Measurements from ENCODE around the gene MED16. TPM values are rescaled to one million over a fixed set of nuclear protein-coding genes. Genes with fewer than 3 reads are reported as not detected.

MED16 gene
- total RNA-seq, 2 experiments from 2014 or later: 19.1 to 54.3 TPM

DNA sequence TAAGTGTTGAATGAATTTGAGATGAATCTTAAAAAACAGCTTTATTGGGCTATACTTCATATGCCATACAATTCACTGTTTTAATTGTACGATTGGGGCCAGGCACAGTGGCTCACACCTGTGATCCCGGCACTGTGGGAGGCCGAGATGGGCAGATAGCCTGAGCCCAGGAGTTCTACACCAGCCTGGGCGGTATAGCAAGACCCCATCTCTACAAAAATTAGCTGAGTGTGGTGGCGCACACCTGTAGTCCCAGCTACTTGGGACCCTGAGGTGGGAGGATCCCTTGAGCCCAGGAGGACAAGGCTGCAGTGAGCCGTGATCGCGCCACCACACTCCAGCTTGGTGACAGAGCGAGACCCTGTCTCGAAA, 43.2 kb upstream of the MED16 start:
- CTCF ChIA-PET (ENCODE audit: unreplicated experiment): no interaction called here
- H3K27ac ChIP-seq (ENCODE audit: low read depth, low read length, poor library complexity, severe bottlenecking): no peak overlapping the region
- no peak for TF ChIP-seq EZH2phosphoT487 (IDR thresholded peaks at IDR 0.05; ENCODE audit: borderline replicate concordance, low read depth, low read length)
- TF ChIP-seq, protein P1, sequence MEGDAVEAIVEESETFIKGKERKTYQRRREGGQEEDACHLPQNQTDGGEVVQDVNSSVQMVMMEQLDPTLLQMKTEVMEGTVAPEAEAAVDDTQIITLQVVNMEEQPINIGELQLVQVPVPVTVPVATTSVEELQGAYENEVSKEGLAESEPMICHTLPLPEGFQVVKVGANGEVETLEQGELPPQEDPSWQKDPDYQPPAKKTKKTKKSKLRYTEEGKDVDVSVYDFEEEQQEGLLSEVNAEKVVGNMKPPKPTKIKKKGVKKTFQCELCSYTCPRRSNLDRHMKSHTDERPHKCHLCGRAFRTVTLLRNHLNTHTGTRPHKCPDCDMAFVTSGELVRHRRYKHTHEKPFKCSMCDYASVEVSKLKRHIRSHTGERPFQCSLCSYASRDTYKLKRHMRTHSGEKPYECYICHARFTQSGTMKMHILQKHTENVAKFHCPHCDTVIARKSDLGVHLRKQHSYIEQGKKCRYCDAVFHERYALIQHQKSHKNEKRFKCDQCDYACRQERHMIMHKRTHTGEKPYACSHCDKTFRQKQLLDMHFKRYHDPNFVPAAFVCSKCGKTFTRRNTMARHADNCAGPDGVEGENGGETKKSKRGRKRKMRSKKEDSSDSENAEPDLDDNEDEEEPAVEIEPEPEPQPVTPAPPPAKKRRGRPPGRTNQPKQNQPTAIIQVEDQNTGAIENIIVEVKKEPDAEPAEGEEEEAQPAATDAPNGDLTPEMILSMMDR (conservative IDR thresholded peaks at IDR 0.05; ENCODE audit: low read length): no peak
- BruUV-seq (replicated peaks): no TSS peak
- no peaks in the 10 kb centered on the region for H4K20me1 ChIP-seq (ENCODE audit: insufficient read depth, low read length)
- POLR2A ChIA-PET: no interaction called here
- no peaks in the 10 kb centered on the region for H3K79me2 ChIP-seq (ENCODE audit: insufficient read depth, low read depth, low read length)
- no peaks in the 10 kb centered on the region for H3K9me3 ChIP-seq (ENCODE audit: low read length)
- DNase-seq (ENCODE audit: low spot score): no peak
- H3K4me3 ChIP-seq (ENCODE audit: low read depth, low read length, poor library complexity, severe bottlenecking): no peak overlapping the region
- intact Hi-C loops (cut with micrococcal nuclease; ENCODE audit: unreplicated experiment): no loop called here
- H3K9me2 ChIP-seq (ENCODE audit: insufficient read depth, low read length): no peaks in the 10 kb centered on the region
- no peaks in the 10 kb centered on the region for H3K36me3 ChIP-seq (ENCODE audit: insufficient read depth, low read length)
- no peak overlapping the region for H2AFZ ChIP-seq (ENCODE audit: low read length)
- H3K4me1 ChIP-seq (ENCODE audit: insufficient read depth, low read length, poor library complexity, severe bottlenecking): no peaks in the 10 kb centered on the region
- H3K4me2 ChIP-seq (ENCODE audit: low read length): no peak overlapping the region

DNA sequence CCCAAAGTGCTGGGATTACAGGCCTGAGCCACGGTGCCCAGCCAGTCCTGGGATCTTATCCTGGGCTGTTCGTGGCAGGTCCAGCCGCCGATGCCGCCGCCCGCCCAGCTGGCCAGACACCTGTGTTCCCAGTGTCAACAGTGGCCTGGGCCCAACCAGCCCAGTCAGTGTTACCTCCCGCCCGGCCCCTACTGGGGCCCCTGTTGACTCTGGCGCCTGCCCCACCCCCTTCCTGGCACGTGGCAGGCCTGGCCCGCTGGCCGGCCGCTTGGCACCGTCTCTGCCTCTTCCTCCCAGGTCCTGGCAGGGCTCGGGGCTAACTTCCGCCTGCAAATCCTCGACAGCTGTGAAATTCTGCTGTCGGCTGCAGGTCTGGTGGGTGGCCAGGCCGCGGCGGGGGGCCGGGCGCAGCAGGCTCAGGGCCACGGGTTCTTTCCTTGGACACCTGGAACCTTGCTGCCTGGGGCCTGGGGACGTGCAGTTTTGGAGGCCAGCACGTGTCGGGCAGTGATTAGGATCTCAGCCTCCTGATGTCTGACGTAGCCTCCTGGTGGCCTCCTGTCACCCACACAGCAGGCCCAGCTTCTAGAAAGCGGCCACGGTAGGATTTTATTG, 42.0 kb upstream of the MED16 start:
- POLR2A ChIA-PET: no interaction called here
- CTCF ChIA-PET (ENCODE audit: unreplicated experiment): no interaction called here
- intact Hi-C loops (cut with micrococcal nuclease; ENCODE audit: unreplicated experiment): no loop called here
- Histone ChIP-seq H2AFZ (ENCODE audit: low read length) (no peak overlapping the region), H3K36me3 (ENCODE audit: insufficient read depth, low read length) (no peaks in the 10 kb centered on the region), H3K27ac (ENCODE audit: low read depth, low read length, poor library complexity, severe bottlenecking) (no peak overlapping the region), H3K4me2 (ENCODE audit: low read length) (no peak overlapping the region), H3K9me2 (ENCODE audit: insufficient read depth, low read length) (no peaks in the 10 kb centered on the region), H3K79me2 (ENCODE audit: insufficient read depth, low read depth, low read length) (no peaks in the 10 kb centered on the region), H3K4me3 (ENCODE audit: low read depth, low read length, poor library complexity, severe bottlenecking) (no peak overlapping the region), H3K4me1 (ENCODE audit: insufficient read depth, low read length, poor library complexity, severe bottlenecking) (no peaks in the 10 kb centered on the region), H4K20me1 (ENCODE audit: insufficient read depth, low read length) (no peaks in the 10 kb centered on the region), H3K9me3 (ENCODE audit: low read length) (no peaks in the 10 kb centered on the region)
- BruUV-seq (replicated peaks): no TSS peak
- TF ChIP-seq EZH2phosphoT487 (IDR thresholded peaks at IDR 0.05; ENCODE audit: borderline replicate concordance, low read depth, low read length): no peak
- TF ChIP-seq, protein P1 (conservative IDR thresholded peaks at IDR 0.05; ENCODE audit: low read length): no peak
- no peak for DNase-seq (ENCODE audit: low spot score)

DNA sequence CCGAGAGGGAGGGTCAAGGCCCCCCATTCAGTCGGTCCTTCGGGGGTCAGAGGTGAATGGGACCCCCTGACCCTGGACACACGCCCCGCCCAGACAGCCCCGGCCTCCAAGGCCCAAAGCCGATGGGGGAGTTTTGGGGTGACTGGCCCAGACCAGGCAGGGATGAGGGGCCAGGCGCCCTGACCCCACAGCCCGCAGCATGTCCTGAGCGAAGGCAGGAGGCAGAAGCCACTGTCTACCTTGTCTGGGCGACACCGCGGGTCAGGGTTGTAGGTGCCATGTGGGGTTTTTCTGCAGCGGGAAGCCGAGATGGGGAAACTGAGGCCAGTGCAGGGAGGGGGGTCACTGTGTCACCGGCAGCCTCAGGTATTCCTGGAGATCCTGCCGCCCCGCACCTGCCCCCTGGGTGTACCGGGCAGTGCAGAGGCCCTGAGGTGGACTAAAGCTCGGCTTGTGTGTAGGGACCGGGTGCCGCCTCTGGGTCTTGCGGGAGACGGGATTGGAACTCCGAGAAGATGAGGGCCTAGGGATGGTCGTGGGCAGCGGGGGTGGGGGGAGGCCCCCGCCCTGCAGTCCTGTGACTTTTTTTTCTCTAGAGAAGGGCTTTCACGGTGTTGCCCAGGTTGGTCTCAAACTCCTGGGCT, 41.3 kb upstream of the MED16 start:
- ChIA-PET CTCF (ENCODE audit: unreplicated experiment) (no interaction called here), POLR2A (no interaction called here)
- Histone ChIP-seq H4K20me1 (ENCODE audit: insufficient read depth, low read length) (no peaks in the 10 kb centered on the region), H2AFZ (ENCODE audit: low read length) (no peak overlapping the region), H3K36me3 (ENCODE audit: insufficient read depth, low read length) (no peaks in the 10 kb centered on the region), H3K9me3 (ENCODE audit: low read length) (no peaks in the 10 kb centered on the region), H3K4me1 (ENCODE audit: insufficient read depth, low read length, poor library complexity, severe bottlenecking) (no peaks in the 10 kb centered on the region), H3K79me2 (ENCODE audit: insufficient read depth, low read depth, low read length) (no peaks in the 10 kb centered on the region), H3K9me2 (ENCODE audit: insufficient read depth, low read length) (no peaks in the 10 kb centered on the region), H3K4me2 (ENCODE audit: low read length) (no peak overlapping the region), H3K27ac (ENCODE audit: low read depth, low read length, poor library complexity, severe bottlenecking) (no peak overlapping the region), H3K4me3 (ENCODE audit: low read depth, low read length, poor library complexity, severe bottlenecking) (no peak overlapping the region)
- DNase-seq (ENCODE audit: low spot score): no peak
- intact Hi-C loops (cut with micrococcal nuclease; ENCODE audit: unreplicated experiment): no loop called here
- BruUV-seq (replicated peaks): no TSS peak
- TF ChIP-seq EZH2phosphoT487 (IDR thresholded peaks at IDR 0.05; ENCODE audit: borderline replicate concordance, low read depth, low read length): no peak
- TF ChIP-seq, protein P1 (conservative IDR thresholded peaks at IDR 0.05; ENCODE audit: low read length): no peak
